Measurements from ENCODE around the gene MTAP.

- no peak for TF ChIP-seq POLR2AphosphoS5 (IDR thresholded peaks at IDR 0.05)
- no peak for TF ChIP-seq CTCF (IDR thresholded peaks at IDR 0.05)
- no peak for TF ChIP-seq POLR2A (IDR thresholded peaks at IDR 0.05)
These were observed 71.2 kb downstream of the MTAP start for GRCh38 chr9:21873540-21874221.

Data from breast epithelium (tissue), 3 donors.